ENCODE data around the gene PPP2R5C.

DNA sequence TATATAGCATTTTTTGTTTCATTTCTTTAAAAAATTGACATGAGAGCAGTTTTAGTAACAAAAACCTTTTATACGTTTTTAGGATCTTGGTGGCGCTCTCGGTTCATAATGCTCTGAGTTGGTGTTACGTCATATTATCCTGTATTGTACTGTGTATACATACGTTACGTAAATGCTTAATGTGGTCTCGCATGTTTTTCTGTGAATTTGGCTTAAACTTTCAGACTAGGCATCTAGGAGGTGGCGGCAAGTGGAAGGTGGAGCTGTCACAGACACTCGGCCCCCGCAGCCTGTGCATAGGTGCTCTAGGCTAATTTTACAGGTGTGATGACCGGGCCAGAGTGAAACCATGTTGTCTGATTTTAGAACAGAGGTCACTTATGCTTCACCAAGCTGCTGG lies 60.0 kb downstream of the PPP2R5C start:
- no peak for TF ChIP-seq POLR2A (IDR thresholded peaks at IDR 0.05)
- no peak for TF ChIP-seq CTCF (IDR thresholded peaks at IDR 0.05)

Measured in testis (tissue), 2 donors.